Ectodermal cell (in vitro differentiated cells): ENCODE data around the gene TRPM3.

Experiments used
- H3K27ac ChIP-seq: 2 replicates; pipeline ENCODE4 v1.7.0; 2013; ENCODE audit warnings: mild to moderate bottlenecking, low read depth, low read length; ENCODE audit not compliant: insufficient read depth, poor library complexity, severe bottlenecking
- H3K27me3 ChIP-seq: 2 replicates; pipeline ENCODE4 v1.7.0; 2013; ENCODE audit warnings: mild to moderate bottlenecking, low read length; ENCODE audit not compliant: insufficient read depth, control insufficient read depth, poor library complexity, severe bottlenecking
- H3K36me3 ChIP-seq: one replicate; pipeline ENCODE4 v1.7.0; 2013; ENCODE audit warnings: low read length; ENCODE audit not compliant: control insufficient read depth, insufficient read depth
- H3K4me1 ChIP-seq: one replicate; pipeline ENCODE4 v1.7.0; 2013; ENCODE audit warnings: low read length; ENCODE audit not compliant: control insufficient read depth, insufficient read depth
- H3K4me3 ChIP-seq: 2 replicates; pipeline ENCODE4 v1.7.0; 2013; ENCODE audit warnings: low read depth, low read length, control low read depth; ENCODE audit not compliant: insufficient read depth
- H3K9me3 ChIP-seq: 2 replicates; pipeline ENCODE4 v1.7.0; 2013; ENCODE audit warnings: mild to moderate bottlenecking, low read length, moderate library complexity; ENCODE audit not compliant: control insufficient read depth
- WGBS, 2 experiments: methylation state at CpG; one replicate each; pipeline ENCODE4 v1.1.7; 2013; ENCODE audit warnings: missing lambda C conversion rate in 2 of 2; 5-methylcytosine and 5-hydroxymethylcytosine counted together

Gene TRPM3

GRCh38 chr9:70917277-70917676, 204.1 kb downstream of the TRPM3 start:
- no peak overlapping the region for H3K4me3 ChIP-seq
- H3K9me3 ChIP-seq: no peaks in the 10 kb centered on the region
- H3K27me3 ChIP-seq: no peaks in the 10 kb centered on the region
- H3K36me3 ChIP-seq: no peaks in the 10 kb centered on the region
- peaks cover 9% of the 10 kb centered on the region for H3K4me1 ChIP-seq
- WGBS, 2 experiments: 95 to 99% methylated on average over 4 to 6 of the region's 7 CpGs
- H3K27ac ChIP-seq: no peak overlapping the region

GRCh38 chr9:70911791-70912190, 209.6 kb downstream of the TRPM3 start:
- Histone ChIP-seq H3K9me3 (no peaks in the 10 kb centered on the region), H3K27ac (no peak overlapping the region), H3K27me3 (no peaks in the 10 kb centered on the region), H3K36me3 (no peaks in the 10 kb centered on the region), H3K4me3 (no peak overlapping the region), H3K4me1 (no peaks in the 10 kb centered on the region)
- 93 to 96% methylated on average over 1 of the region's 1 CpG for WGBS, 2 experiments

DNA sequence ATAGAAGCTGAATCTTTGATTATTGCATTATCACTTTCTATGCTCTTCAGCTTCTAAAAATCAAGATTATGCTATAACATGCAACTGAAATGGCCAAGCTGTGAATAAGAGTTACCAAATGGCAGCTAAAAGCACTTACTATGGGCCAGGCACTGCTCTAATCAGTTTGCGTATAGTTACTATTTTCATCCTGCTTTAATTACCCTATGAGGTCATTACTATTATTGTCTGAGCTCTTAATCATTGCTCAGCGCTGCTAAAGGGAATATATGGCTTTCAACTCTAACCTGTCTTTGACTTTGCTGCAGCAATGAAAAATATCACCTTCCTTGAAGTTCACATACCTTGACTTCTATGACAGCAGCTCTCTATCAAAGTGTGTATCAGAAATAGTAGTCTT, 210.8 kb downstream of the TRPM3 start:
- Histone ChIP-seq H3K27me3 (no peaks in the 10 kb centered on the region), H3K4me3 (no peak overlapping the region), H3K36me3 (no peaks in the 10 kb centered on the region), H3K9me3 (no peaks in the 10 kb centered on the region), H3K27ac (no peak overlapping the region), H3K4me1 (no peaks in the 10 kb centered on the region)
- 97 to 98% methylated on average over 2 of the region's 2 CpGs for WGBS, 2 experiments

GRCh38 chr9:70902692-70903131, 218.7 kb downstream of the TRPM3 start:
- no peaks in the 10 kb centered on the region for H3K27me3 ChIP-seq
- H3K36me3 ChIP-seq: no peaks in the 10 kb centered on the region
- H3K4me1 ChIP-seq: no peaks in the 10 kb centered on the region
- H3K27ac ChIP-seq: no peak overlapping the region
- WGBS, 2 experiments: 88 to 91% methylated on average over 6 of the region's 6 CpGs
- no peak overlapping the region for H3K4me3 ChIP-seq
- H3K9me3 ChIP-seq: no peaks in the 10 kb centered on the region

DNA sequence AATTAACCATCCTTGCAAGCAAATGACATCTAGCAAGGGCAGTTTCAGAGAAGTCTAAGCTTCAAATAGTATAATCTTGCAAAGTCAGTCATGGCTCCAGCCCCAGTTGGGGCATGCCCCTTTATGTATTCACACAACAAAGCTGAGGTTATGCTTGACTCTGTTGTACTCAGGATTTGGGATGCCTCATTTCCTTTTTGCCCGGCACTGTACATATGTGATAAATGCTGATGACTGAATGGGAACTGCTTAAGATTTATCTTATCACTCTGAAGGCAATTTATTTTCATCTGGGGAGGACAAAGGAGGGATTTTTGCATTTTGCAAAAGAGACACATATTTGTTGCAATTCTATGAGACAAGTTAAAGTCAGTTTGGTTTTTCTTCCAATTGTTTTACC, 219.2 kb downstream of the TRPM3 start:
- no peaks in the 10 kb centered on the region for H3K27me3 ChIP-seq
- H3K27ac ChIP-seq: no peak overlapping the region
- H3K36me3 ChIP-seq: no peaks in the 10 kb centered on the region
- no peaks in the 10 kb centered on the region for H3K4me1 ChIP-seq
- no peaks in the 10 kb centered on the region for H3K9me3 ChIP-seq
- H3K4me3 ChIP-seq: no peak overlapping the region
- 94 to 100% methylated on average over 1 of the region's 1 CpG for WGBS, 2 experiments

- Histone ChIP-seq H3K4me1 (no peaks in the 10 kb centered on the region), H3K9me3 (no peaks in the 10 kb centered on the region), H3K36me3 (no peaks in the 10 kb centered on the region), H3K27ac (no peak overlapping the region), H3K4me3 (no peak overlapping the region), H3K27me3 (no peaks in the 10 kb centered on the region)
- WGBS, 2 experiments: 94 to 100% methylated on average over 1 of the region's 1 CpG
Measured at GRCh38 chr9:70901746-70902145, 219.7 kb downstream of the TRPM3 start.

- Histone ChIP-seq H3K4me3 (no peak overlapping the region), H3K36me3 (no peaks in the 10 kb centered on the region), H3K27ac (no peak overlapping the region), H3K4me1 (no peaks in the 10 kb centered on the region), H3K27me3 (no peaks in the 10 kb centered on the region), H3K9me3 (no peaks in the 10 kb centered on the region)
Measured at GRCh38 chr9:70901013-70901412, 220.4 kb downstream of the TRPM3 start.

- 88 to 93% methylated on average over 1 to 3 of the region's 4 CpGs for WGBS, 2 experiments
- Histone ChIP-seq H3K9me3 (no peaks in the 10 kb centered on the region), H3K27ac (no peak overlapping the region), H3K4me1 (no peaks in the 10 kb centered on the region), H3K4me3 (no peak overlapping the region), H3K27me3 (no peaks in the 10 kb centered on the region), H3K36me3 (no peaks in the 10 kb centered on the region)
Measured at GRCh38 chr9:70893580-70894122, 227.8 kb downstream of the TRPM3 start.

GRCh38 chr9:70888471-70888870, 232.9 kb downstream of the TRPM3 start:
- H3K36me3 ChIP-seq: no peaks in the 10 kb centered on the region
- no peaks in the 10 kb centered on the region for H3K27me3 ChIP-seq
- H3K4me1 ChIP-seq: peaks cover 7% of the 10 kb centered on the region
- WGBS, 2 experiments: 93 to 96% methylated on average over 1 of the region's 1 CpG
- no peaks in the 10 kb centered on the region for H3K9me3 ChIP-seq
- no peak overlapping the region for H3K4me3 ChIP-seq
- H3K27ac ChIP-seq: no peak overlapping the region

GRCh38 chr9:70887826-70888225, 233.6 kb downstream of the TRPM3 start:
- 83 to 93% methylated on average over 2 of the region's 2 CpGs for WGBS, 2 experiments
- Histone ChIP-seq H3K27me3 (no peaks in the 10 kb centered on the region), H3K27ac (no peak overlapping the region), H3K4me1 (peaks cover 7% of the 10 kb centered on the region), H3K36me3 (no peaks in the 10 kb centered on the region), H3K9me3 (no peaks in the 10 kb centered on the region), H3K4me3 (no peak overlapping the region)
